Prostate gland (tissue), 2 donors: ENCODE results near the gene HECW1.

Experiments
- POLR2AphosphoS5 ChIP-seq: sonication (generic); formaldehyde crosslinking; IDR thresholded peaks from one replicate; pipeline ENCODE4 v1.6.1; 2017; ENCODE audit warnings: antibody characterized with exemption
- TF ChIP-seq, protein P1 (sequence below), 4 experiments: fragments of 200-600 bp in 2 of 4; fragments of 450-650 bp in 2 of 4; sonication (generic) in 2 of 4; IDR thresholded peaks; 1 replicate in 3 of 4; 2 replicates in 1 of 4; pipeline ENCODE4 v1.5.1; 2016 to 2019; ENCODE audit warnings: antibody characterized with exemption in 4 of 4, mild to moderate bottlenecking in 2 of 4, moderate library complexity in 2 of 4

GRCh38 chr7:43298617-43299016 lies 186.2 kb downstream of the HECW1 start:
- TF ChIP-seq POLR2AphosphoS5, result no peak
- TF ChIP-seq, protein P1, sequence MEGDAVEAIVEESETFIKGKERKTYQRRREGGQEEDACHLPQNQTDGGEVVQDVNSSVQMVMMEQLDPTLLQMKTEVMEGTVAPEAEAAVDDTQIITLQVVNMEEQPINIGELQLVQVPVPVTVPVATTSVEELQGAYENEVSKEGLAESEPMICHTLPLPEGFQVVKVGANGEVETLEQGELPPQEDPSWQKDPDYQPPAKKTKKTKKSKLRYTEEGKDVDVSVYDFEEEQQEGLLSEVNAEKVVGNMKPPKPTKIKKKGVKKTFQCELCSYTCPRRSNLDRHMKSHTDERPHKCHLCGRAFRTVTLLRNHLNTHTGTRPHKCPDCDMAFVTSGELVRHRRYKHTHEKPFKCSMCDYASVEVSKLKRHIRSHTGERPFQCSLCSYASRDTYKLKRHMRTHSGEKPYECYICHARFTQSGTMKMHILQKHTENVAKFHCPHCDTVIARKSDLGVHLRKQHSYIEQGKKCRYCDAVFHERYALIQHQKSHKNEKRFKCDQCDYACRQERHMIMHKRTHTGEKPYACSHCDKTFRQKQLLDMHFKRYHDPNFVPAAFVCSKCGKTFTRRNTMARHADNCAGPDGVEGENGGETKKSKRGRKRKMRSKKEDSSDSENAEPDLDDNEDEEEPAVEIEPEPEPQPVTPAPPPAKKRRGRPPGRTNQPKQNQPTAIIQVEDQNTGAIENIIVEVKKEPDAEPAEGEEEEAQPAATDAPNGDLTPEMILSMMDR (IDR thresholded peaks at IDR 0.05), result no peak
